HG02623 (cell line): ENCODE data around the gene PAH.

Experiments
- ATAC-seq: cut with Tn5 transposase; IDR thresholded peaks from one replicate; pipeline ENCODE4 v1.9.1; 2021; ENCODE audit warnings: moderate library complexity; ENCODE audit not compliant: unreplicated experiment

The PAH gene

GRCh38 chr12:102902093-102902492, 15.0 kb downstream of the PAH start:
- ATAC-seq: no peak

DNA sequence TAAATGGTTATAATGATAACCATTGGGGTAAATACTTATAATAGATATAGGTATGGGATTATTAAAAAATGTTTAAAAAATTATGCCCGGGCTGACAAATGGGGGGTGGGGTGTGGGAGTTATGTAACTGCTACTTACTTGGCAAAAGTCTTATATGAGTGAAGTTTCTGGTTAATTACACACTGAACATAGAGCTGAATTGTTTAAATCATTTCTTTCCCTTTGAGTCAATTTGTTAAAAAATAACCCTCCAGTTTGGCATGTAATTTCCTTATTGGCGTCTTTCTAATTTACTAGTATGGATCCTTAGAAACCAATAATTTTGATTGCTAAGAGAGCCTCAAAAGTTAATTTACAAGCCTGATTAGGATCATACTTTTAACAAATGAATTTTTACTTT, 16.7 kb downstream of the PAH start:
- no peak for ATAC-seq

GRCh38 chr12:102896067-102896466, 21.0 kb downstream of the PAH start:
- no peak for ATAC-seq

GRCh38 chr12:102891756-102892155, 25.3 kb downstream of the PAH start:
- ATAC-seq: no peak

GRCh38 chr12:102888511-102888910, 28.5 kb downstream of the PAH start:
- ATAC-seq: no peak

DNA sequence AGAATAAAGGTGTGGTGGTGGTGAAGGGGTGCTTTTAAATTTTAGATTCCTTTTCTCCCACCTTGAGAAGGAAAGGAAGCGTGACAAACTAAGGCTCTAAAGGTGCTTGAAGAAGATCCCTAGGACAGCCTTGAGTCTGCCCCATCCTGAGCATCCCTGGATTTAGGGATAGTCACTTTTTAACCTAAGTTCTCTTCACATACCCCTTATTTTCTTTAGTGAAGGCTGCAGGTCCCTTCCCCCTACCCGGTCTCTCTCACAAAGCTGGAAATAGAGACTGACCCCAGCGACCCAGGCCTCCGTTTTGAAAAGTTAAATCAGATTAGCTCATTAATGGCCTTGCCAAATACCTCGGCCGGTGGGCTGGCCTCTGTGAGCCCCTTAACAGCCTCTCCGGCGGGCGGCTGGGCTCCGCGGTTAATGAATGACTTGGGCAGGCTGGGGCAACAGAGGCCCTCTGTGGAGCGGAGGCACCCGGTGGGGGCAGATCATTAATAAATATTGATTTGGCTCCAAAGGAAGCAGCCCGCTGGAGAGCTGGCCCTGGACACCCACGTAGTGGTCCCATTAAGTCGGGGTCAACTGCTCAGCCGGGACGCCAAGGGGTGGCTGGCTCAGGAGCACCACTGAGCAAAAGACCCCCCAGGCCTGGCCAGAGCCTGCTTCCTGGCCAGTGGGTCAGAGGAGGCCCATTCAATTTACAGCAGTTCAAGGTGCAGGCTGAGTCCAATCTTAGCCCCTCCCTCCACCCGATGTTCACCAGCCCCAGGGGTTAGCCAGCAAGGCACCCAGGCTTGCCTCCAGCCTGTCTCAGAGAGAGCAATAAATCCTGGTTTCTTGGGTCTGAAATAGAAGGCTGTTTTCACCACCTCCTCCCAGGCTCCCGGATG, 31.8 kb downstream of the PAH start:
- ATAC-seq: no peak

- ATAC-seq: no peak
These were observed 33.7 kb downstream of the PAH start for GRCh38 chr12:102883204-102883799.

DNA sequence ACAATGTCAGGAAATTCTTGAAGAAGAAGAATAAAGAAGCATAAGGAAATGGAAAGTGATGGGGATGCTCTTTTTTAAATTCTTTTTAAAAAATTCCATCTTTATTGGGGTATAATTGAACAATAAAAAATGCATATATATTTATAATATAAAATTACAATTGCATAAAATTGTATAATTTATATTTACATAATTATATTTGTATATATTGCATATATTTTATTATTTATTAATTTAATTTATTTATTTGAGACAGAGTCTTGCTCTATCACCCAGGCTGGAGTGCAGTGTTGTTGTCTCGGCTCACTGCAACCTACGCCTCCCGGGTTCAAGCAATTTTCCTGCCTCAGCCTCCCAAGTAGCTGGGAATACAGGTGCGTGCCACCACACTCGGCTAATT, 36.3 kb downstream of the PAH start:
- no peak for ATAC-seq

DNA sequence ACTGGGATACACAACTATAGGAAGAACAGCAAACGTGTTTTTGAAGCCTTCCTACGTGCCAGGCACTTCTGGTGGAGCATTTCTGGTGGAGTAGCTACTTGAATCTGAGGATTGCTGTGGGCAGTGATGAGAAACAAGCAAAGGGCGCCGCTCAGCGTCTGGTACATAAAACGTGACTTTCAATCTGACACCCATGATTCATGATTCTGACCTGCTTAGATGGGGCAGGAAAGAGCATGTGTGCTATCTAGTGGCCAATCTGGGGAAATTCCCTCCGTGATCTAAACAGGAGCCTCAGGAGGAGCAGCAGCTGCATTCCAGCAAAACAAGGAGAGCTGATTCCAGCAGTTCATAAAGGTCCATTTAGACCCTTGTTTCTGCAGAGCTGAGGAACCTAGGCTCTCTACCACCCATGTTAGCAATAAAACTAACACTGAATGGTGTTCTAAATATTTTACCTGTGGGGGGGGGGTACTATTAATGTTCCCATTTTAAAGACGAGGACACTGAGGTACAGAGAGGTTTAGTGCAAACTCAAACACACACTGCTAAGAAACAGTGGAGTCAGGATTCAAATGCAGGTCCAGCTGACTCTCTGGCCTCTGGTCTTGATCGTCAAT, 37.8 kb downstream of the PAH start:
- ATAC-seq: no peak

GRCh38 chr12:102876883-102877282, 40.2 kb downstream of the PAH start:
- ATAC-seq: no peak

DNA sequence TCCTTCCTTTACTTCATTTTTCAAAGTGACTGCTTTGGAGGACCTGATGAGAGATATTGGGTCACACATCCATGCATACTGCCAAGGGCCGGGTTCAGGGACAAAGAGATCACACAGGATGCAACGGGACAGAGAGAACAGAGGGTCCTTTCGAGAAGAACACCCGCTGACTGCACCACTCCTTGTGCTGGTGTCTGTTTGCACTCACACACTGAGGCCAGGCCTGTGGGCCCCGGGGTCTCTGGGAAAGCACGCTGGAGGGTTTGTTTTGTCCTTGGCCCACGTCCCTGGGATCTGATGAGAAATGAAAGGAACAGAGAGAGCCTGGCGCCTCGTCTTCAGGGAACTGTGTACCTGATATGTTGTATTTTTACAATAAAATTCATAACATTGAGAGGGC, 42.2 kb downstream of the PAH start:
- no peak for ATAC-seq

- ATAC-seq: no peak
These were observed 44.0 kb downstream of the PAH start for GRCh38 chr12:102873077-102873476.

- ATAC-seq: no peak
These were observed 46.0 kb downstream of the PAH start for GRCh38 chr12:102871014-102871413.

DNA sequence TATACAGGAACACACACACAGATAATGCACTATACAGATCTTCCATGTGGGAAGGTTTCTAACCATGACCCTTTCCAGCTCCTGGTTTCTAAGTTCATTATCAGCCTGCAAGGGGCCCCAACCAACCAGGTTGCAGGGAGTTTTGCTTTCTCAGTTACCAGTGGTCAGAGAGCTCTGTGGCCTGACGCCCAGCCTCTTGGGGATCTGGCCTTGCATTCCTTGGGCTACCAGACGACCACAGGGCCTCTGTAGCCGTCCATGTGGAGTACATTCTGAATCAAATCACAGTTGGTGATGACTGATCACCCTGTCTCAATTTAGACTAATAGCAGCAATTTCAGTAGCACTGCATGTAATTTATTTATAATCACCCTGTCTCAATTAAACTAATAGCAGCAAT, 47.5 kb downstream of the PAH start:
- no peak for ATAC-seq

- no peak for ATAC-seq
These were observed 51.0 kb downstream of the PAH start for GRCh38 chr12:102865821-102866615.

DNA sequence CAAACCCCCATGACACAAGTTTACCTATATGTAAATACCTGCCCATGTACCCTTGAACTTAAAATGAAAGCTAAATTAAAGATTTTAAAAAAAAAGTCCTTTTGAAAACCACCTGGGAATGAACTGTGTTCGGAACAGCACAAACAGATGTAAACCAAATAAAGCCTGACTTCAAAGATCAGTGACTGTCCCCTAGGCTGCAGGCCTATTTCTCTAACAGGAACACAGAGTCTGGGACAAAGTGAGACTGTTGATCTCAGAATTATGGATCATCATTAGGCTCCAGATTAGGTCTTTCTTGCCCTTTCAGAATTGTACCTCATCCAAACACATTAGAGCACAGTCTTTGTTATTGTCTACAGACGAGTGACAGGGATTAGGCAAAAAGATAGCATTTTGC, 54.6 kb downstream of the PAH start:
- ATAC-seq: no peak

- no peak for ATAC-seq
These were observed 65.8 kb downstream of the PAH start for GRCh38 chr12:102851246-102851645.

- ATAC-seq: no peak
These were observed 67.2 kb downstream of the PAH start for GRCh38 chr12:102849722-102850447.

DNA sequence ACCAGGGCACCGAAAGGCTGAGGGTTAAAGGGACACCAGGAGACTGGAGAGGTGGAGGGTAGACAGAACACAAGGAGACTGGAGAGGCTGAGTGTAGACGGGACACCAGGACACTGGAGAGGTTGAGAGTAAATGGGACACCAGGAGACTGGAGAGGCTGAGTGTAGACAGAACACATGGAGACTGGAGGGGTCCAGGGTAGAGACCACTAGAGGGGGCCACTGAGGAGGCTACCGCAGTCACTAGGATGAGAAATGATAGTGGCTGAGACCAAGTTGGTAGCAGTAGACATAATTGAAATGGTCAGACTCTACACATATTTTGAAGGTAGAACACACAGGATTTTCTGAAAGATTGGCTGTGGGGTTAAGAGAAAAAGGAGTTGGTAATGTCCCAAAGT, 68.2 kb downstream of the PAH start:
- no peak for ATAC-seq

- ATAC-seq: no peak
These were observed 69.9 kb downstream of the PAH start for GRCh38 chr12:102847131-102847530.
